Erythroblast (primary cell): ENCODE data around the gene IMPACT.

Experiments used
- GATA1 ChIP-seq: IDR thresholded peaks from 2 replicates; pipeline ENCODE4 v1.6.1; 2011; ENCODE audit warnings: low read depth, mild to moderate bottlenecking, control low read depth, low read length, moderate library complexity
- POLR2A ChIP-seq: IDR thresholded peaks from 2 replicates; pipeline ENCODE4 v1.6.1; 2011; ENCODE audit warnings: mild to moderate bottlenecking, low read length

DNA sequence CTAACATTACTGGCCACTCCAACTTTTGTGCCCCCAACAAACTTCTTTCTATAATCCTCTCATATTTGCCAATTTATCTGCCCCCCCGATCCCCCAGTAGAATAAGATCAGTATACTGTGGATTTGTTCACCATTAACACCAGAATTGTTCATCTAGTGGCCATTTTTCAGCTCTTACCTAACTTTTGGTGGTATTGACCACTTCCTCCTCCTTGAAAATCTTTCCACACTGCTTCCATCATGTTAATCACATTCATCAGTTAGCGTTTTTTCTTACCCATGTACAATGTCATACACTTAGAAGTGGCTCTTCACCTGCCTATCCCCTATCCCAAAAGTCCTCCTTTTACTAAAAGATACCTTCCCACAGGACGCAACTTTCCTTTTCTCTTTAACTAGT, 6.1 kb downstream of the IMPACT start:
- TF ChIP-seq POLR2A (no peak), GATA1 (no peak)
